Activated CD8-positive, alpha-beta memory T cell treated with anti-CD3 and anti-CD28 coated beads for 1 hour (primary cell): ENCODE results near the gene PEX11G.

Experiments used
- DNase-seq, 2 donors: peaks; one replicate each; pipeline ENCODE4 v3.0.0-alpha.2; 2020; ENCODE audit warnings: low read depth in 1 of 2; ENCODE audit errors: extremely low read depth in 1 of 2

The PEX11G gene

GRCh38 chr19:7488736-7489353 lies at the start of gene PEX11G:
TSS of gene PEX11G (minus strand) at chr19:7489035. CDS start at chr19:7489010, 25 bp downstream.
- DNase-seq: peak; percentile 63 to 87

GRCh38 chr19:7535998-7536695 lies 47.3 kb upstream of the PEX11G start:
- DNase-seq: no peak

- DNase-seq: peak; percentile 68 to 95
Observed at GRCh38 chr19:7535047-7535997, 46.5 kb upstream of the PEX11G start, which contains the start of gene PNPLA6. TSS of gene PNPLA6 (plus strand) at chr19:7535717. CDS start at chr19:7535789, 72 bp downstream.

DNA sequence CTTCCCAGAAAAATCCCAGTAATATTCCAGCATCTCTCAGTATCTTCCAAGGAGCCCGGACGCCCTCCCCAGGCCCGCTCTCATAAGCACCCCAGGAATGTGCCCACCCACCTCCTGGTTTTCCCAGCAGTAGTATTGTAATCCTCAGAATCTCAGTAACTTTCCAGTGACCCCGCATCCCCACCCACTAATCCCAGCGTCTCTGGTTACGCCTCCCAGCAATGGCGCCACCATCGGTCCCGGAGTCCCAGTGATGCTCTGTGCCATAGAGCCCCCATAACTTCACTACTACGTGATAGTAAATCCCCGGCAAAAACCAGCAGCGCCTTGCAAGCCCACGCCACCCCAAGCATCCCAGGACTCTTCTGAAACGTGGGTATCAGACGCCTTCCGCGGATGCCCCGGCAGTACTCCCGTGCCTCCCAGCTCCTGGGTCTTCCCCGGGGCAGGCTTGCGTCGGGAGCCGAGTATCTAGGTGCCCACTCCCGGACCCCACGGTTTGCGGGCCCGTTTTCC lies 45.8 kb upstream of the PEX11G start:
- DNase-seq: peak in 1 of 2 donors; percentile 22

- peak; percentile 57 to 77 for DNase-seq
Observed at GRCh38 chr19:7533925-7534480, 45.2 kb upstream of the PEX11G start.

DNA sequence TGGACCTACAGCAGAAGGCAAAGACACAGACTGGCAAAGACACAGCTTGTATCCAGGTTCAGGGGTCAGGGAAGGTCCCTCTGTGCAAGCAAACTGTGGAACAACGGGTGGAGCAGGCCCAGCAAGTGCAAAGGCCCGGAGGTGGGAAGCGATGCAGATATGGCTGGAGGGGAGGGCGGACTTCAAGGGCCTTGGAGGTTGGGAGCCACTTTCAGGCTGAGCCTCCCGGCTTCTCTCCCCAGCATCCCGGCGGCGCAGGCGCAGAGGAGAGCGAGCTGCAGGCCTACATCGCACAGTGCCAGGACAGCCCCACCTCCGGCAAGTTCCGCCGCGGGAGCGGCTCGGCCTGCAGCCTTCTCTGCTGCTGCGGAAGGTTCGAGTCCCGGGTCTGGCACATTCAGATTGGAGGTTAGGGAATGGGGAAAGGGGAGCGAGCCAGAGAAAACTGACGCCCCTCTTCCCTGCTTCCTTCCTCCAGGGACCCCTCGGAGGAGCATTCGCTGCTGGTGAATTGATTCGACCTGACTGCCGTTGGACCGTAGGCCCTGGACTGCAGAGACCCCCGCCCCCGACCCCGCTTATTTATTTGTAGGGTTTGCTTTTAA lies 44.5 kb upstream of the PEX11G start:
- no peak for DNase-seq

- DNase-seq: no peak
Observed at GRCh38 chr19:7529610-7530490, 41.0 kb upstream of the PEX11G start.

GRCh38 chr19:7529246-7529600 lies 40.4 kb upstream of the PEX11G start:
- DNase-seq: no peak

GRCh38 chr19:7528522-7529245 lies 39.8 kb upstream of the PEX11G start:
- no peak for DNase-seq

DNA sequence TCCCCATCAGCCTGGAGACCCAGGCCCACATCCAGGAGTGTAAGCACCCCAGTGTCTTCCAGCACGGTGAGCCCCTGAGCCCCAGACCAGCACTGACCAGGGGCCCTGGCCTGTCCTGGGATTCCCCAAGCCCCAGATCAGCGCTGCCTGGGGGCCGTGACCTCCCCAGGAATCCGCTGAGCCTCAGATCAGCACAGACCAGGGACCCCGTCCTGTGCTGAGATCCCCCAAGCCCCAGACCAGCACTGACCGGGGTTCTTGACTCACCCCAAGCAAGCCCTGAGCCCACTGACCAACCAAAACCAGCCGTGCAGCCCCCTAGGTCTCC lies 39.3 kb upstream of the PEX11G start:
- DNase-seq: no peak

GRCh38 chr19:7527516-7528191 lies 38.8 kb upstream of the PEX11G start:
- DNase-seq: no peak

DNA sequence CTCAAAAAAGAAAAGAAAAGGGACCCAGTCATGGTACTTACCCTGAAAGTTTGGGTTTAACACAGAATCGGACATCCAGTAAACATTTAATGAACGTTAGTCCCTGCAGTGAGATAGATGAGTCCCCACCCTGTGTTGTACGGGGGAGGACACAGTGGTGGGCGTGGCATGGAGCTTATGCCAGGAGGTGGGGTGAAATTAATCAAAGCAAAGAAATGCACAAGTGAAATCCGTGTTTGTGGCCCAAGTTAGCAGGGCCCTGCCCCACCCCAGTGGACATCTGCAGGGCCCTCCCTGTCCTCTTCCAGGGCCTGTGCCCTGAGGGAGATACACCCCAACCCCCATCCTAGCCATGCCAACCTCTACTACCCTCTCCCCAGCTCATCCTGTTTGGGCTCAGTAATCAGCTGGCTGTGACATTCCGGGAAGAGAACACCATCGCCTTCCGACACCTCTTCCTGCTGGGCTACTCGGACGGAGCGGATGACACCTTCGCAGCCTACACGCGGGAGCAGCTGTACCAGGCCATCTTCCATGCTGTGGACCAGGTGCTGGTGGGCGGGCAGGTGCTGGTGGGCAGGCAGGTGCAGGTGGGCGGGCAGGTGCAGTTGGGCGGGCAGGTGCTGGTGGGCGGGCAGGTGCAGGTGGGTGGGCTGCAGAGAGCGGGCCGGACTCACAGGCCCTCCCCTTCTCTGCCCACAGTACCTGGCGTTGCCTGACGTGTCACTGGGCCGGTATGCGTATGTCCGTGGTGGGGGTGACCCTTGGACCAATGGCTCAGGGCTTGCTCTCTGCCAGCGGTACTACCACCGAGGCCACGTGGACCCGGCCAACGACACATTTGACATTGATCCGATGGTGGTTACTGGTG lies 37.5 kb upstream of the PEX11G start:
- no peak for DNase-seq

- DNase-seq: no peak
Observed at GRCh38 chr19:7524992-7525739, 36.3 kb upstream of the PEX11G start.

DNA sequence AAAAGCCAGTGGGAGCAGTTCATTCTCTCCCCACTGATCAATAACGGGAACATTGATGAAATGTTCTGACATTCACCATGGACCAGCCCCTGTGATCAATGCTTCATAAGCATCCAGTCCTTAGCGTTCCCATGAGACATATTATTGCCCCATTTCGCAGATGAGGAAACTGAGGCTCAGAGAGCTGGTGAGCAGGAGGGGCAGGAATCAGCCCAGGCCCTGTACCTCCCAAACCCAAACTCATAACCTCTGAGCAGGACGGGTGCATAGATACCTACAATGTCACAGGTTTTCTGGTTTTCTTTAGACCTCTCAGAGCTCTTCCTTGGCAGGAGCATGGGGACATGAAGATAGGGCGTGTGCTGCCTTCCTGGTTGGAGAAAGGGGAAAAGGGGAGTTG lies 35.7 kb upstream of the PEX11G start:
- DNase-seq: no peak

DNA sequence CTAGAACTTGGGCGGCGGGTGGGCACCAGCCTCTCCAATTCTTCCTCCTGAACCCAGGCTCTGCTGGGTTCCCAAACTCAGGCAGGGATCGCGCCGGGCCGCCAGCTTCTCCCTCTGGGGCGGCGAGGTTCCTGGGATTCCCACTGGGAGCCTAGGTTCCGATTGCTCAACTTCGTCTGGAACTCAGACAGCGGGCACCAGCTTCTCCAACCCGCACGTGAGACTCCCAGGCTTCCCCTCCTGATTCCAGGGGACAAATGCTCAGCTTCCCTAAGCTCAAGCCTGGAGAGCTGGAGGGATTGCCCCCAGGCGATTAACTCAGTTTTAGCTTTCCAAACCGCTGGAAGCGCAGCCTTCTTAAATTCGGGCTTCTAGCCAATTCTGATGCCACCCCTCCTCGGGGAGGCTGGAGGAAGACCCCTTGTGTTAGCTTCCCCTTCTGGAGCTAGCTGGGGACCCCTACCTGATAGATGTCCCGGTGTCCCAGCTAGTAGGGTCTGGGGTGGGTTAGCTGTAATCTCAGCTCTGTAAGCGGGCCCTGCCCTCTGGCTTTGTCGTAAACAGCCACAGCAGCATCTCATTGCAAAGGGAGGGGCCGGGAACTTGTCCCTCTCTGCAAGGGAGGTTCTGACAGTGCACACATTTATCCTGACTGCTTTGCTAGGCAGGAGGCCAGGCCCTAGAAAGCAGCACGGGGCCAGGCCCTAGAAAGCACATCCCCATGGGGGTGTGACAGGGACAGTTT lies 34.3 kb upstream of the PEX11G start:
- DNase-seq: no peak
